Hepatocyte (in vitro differentiated cells): ENCODE data around the gene SLC9A7.

ENCODE experiments used
- CTCF ChIP-seq: fragments of 200-600 bp; sonication (generic); IDR thresholded peaks from 2 replicates; pipeline ENCODE4 v1.5.1; 2016; ENCODE audit warnings: antibody characterized with exemption, mild to moderate bottlenecking; ENCODE audit not compliant: poor library complexity
- EZH2 ChIP-seq: fragments of 200-600 bp; sonication (generic); IDR thresholded peaks from 2 replicates; pipeline ENCODE4 v1.6.1; 2016; ENCODE audit warnings: antibody characterized with exemption, mild to moderate bottlenecking, borderline replicate concordance
- EZH2phosphoT487 ChIP-seq: fragments of 200-600 bp; sonication (generic); IDR thresholded peaks from one replicate; pipeline ENCODE4 v1.6.1; 2018; ENCODE audit warnings: antibody characterized with exemption, mild to moderate bottlenecking, low read depth, moderate library complexity; ENCODE audit not compliant: unreplicated experiment, severe bottlenecking

DNA sequence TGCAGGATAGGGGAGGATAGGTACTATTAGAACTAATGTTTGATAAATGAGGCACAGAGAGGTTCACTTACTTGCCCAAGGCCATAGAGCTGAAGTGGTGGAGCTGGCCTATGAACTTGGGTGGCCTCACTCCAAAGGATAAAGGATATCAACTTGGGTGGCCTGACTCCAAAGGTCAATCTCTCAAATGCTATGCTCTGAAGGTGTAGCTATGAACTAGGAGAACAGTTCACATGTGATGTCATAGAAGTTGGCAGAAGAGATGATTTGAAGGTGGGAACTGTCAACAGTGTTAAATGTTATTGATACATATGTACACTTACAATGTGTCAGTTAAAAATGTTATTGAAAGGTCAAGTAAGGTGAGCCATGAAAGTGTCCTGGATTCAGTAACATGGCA, 191.5 kb downstream of the SLC9A7 start:
- TF ChIP-seq CTCF (no peak), EZH2 (no peak), EZH2phosphoT487 (no peak)
